ENCODE measurements around the gene SRGAP2C.
"Not testable (repeated sequence)": the region's sequence is repeated elsewhere in the genome, so short reads cannot be mapped to it uniquely, and the experiment has no call there.

DNA sequence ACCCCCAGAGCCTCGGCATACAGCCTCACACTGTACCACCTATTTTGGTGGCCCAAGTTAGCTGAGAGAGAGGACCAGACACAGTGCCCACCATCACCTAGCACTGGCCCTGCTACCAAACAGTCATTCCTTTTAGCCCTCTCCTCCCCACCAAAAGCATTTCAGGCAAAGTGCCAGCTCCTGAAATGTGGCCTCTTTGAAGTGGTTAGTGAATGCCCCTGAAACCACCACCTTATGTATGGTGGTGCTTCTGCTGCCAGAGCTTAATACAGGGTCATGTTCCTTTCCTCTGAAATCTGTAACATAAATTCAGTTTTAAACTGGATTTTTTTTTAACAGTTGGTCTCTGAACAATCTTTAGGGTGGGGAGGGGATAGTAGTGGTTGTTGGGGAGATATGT, 175.8 kb downstream of the SRGAP2C start:
- TF ChIP-seq, protein P1, sequence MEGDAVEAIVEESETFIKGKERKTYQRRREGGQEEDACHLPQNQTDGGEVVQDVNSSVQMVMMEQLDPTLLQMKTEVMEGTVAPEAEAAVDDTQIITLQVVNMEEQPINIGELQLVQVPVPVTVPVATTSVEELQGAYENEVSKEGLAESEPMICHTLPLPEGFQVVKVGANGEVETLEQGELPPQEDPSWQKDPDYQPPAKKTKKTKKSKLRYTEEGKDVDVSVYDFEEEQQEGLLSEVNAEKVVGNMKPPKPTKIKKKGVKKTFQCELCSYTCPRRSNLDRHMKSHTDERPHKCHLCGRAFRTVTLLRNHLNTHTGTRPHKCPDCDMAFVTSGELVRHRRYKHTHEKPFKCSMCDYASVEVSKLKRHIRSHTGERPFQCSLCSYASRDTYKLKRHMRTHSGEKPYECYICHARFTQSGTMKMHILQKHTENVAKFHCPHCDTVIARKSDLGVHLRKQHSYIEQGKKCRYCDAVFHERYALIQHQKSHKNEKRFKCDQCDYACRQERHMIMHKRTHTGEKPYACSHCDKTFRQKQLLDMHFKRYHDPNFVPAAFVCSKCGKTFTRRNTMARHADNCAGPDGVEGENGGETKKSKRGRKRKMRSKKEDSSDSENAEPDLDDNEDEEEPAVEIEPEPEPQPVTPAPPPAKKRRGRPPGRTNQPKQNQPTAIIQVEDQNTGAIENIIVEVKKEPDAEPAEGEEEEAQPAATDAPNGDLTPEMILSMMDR (IDR thresholded peaks at IDR 0.05): not testable (repeated sequence)
- TF ChIP-seq POLR2A (IDR thresholded peaks at IDR 0.05); POLR2AphosphoS5 (IDR thresholded peaks at IDR 0.05; ENCODE audit: insufficient read depth in 1 of 2, low read depth in 1 of 2): not testable (repeated sequence)

All from vagina (tissue), 2 donors.